Osteoblast (primary cell): ENCODE data around the gene RPS15A. TPM values are rescaled to one million over a fixed set of nuclear protein-coding genes. Genes with fewer than 3 reads are reported as not detected.
A peak's percentile ranks its signal among the peaks of the same experiment; 100 is the strongest.

Experiments used
- DNase-seq: peaks from one replicate; pipeline ENCODE4 v3.0.0; 2011; ENCODE audit warnings: low spot score, mixed read lengths; ENCODE audit not compliant: insufficient read length; ENCODE audit errors: missing footprints
- H2AFZ ChIP-seq: 2 replicates; pipeline ENCODE4 v1.6.0; 2011; ENCODE audit warnings: mild to moderate bottlenecking, low read length
- H3K27ac ChIP-seq: 2 replicates; pipeline ENCODE4 v1.5.1; 2011; ENCODE audit warnings: mild to moderate bottlenecking, low read depth, low read length, moderate library complexity
- H3K27me3 ChIP-seq: 2 replicates; pipeline ENCODE4 v1.6.0; 2012; ENCODE audit warnings: mild to moderate bottlenecking, control low read depth, inconsistent platforms, low read length, moderate library complexity; ENCODE audit not compliant: insufficient read depth
- H3K36me3 ChIP-seq: 2 replicates; pipeline ENCODE4 v1.5.1; 2011; ENCODE audit warnings: mild to moderate bottlenecking, low read length, control low read depth, moderate library complexity; ENCODE audit not compliant: insufficient read depth
- H3K4me1 ChIP-seq: 2 replicates; pipeline ENCODE4 v1.5.1; 2011; ENCODE audit warnings: mild to moderate bottlenecking, low read length, control low read depth, moderate library complexity; ENCODE audit not compliant: insufficient read depth
- H3K4me2 ChIP-seq: 2 replicates; pipeline ENCODE4 v1.6.0; 2011; ENCODE audit warnings: mild to moderate bottlenecking, low read length; ENCODE audit not compliant: insufficient read depth
- H3K4me3 ChIP-seq: fragments of 200-600 bp; sonication (generic); 3 replicates; pipeline ENCODE4 v1.5.1; 2012; ENCODE audit warnings: mild to moderate bottlenecking, low read length, inconsistent platforms; ENCODE audit not compliant: insufficient read depth
- H3K79me2 ChIP-seq: 2 replicates; pipeline ENCODE4 v1.6.0; 2012; ENCODE audit warnings: mild to moderate bottlenecking, low read length, control low read depth, inconsistent platforms; ENCODE audit not compliant: insufficient read depth
- H3K9me3 ChIP-seq: 2 replicates; pipeline ENCODE4 v1.5.1; 2011; ENCODE audit warnings: low read depth, low read length, control low read depth
- H4K20me1 ChIP-seq: 2 replicates; pipeline ENCODE4 v1.6.0; 2012; ENCODE audit warnings: mild to moderate bottlenecking, low read length, control low read depth; ENCODE audit not compliant: insufficient read depth
- CTCF ChIP-seq: IDR thresholded peaks from 2 replicates; pipeline ENCODE4 v1.5.1; 2011; ENCODE audit warnings: mild to moderate bottlenecking, low read depth, low read length, moderate library complexity; ENCODE audit errors: extremely low read depth
- total RNA-seq: library from RNA; depleted of rRNA; stranded (reverse); fragments of >200 nt; gene quantifications from 2 replicates; pipeline ENCODE4 v1.2.3, GENCODE V29; 2012

Gene RPS15A
- total RNA-seq, 1 donor = 1,145 TPM

GRCh38 chr16:18788828-18789514 lies 1.2 kb downstream of the RPS15A start:
- no peak for TF ChIP-seq CTCF
- peak overlapping the region; percentile 87 for H3K27ac ChIP-seq
- peaks cover 62% of the 10 kb centered on the region for H4K20me1 ChIP-seq
- H3K79me2 ChIP-seq = peaks cover 71% of the 10 kb centered on the region
- H2AFZ ChIP-seq = no peak overlapping the region
- no peaks in the 10 kb centered on the region for H3K9me3 ChIP-seq
- peak overlapping the region; percentile 100 for H3K4me3 ChIP-seq
- peaks cover 75% of the 10 kb centered on the region for H3K36me3 ChIP-seq
- no peaks in the 10 kb centered on the region for H3K27me3 ChIP-seq
- H3K4me1 ChIP-seq = peaks cover 18% of the 10 kb centered on the region
- H3K4me2 ChIP-seq = peak overlapping the region; percentile 86
- DNase-seq = peak; percentile 79

GRCh38 chr16:18784917-18785623 lies 5.1 kb downstream of the RPS15A start:
- no peak for TF ChIP-seq CTCF
- Histone ChIP-seq H3K27me3 (no peaks in the 10 kb centered on the region), H3K4me1 (peaks cover 18% of the 10 kb centered on the region), H2AFZ (no peak overlapping the region), H3K27ac (peak overlapping the region; percentile 9), H3K4me3 (peak overlapping the region; percentile 9), H3K9me3 (no peaks in the 10 kb centered on the region), H3K36me3 (peaks cover 67% of the 10 kb centered on the region), H3K79me2 (peaks cover 73% of the 10 kb centered on the region), H4K20me1 (peaks cover 77% of the 10 kb centered on the region), H3K4me2 (peak overlapping the region; percentile 39)
- DNase-seq = no peak

DNA sequence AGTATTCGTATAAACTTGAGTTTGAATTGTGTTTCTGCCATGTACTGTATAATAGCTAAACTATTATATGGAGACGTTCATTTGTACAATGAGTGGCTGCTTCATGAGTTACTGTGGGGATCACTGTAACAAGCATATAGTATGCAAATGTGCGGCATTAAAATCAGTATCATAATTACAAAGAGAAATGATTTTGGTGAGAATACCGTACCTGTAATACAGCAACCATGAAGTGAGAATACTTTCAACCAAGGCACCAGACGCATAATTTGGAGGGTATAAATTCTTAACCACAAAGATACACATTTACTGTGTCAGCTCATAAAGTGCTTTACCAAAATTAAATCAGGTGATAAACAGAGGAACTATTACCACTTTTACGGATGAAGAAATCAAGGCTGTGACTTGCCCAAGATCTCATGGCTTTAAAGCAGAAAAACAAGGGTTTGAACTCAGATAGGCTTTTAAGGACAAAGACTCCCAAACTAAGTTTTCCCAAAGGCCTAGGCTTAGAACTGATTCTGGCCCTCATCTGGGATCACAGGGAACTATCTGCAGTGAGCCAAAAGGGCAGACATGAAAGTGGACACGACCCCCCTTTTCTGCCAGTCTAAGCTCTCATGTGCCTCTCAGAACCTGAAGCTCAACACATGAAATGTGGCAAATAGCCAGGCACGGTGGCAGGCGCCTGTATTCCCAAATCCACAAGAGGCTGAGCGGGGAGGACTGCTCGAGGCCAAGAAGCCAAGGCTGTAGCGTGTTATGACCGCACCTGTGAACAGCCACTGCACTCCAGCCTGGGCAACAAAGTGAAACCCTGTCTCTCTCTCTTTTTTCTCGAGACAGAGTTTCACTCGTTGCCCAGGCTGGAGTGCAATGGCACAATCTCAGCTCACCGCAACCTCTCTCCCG lies 6.4 kb downstream of the RPS15A start:
- H3K79me2 ChIP-seq = peaks cover 60% of the 10 kb centered on the region
- peaks cover 63% of the 10 kb centered on the region for H4K20me1 ChIP-seq
- TF ChIP-seq CTCF = no peak
- no peak overlapping the region for H3K4me3 ChIP-seq
- H3K4me1 ChIP-seq = peaks cover 15% of the 10 kb centered on the region
- H3K4me2 ChIP-seq = no peak overlapping the region
- DNase-seq = no peak
- peak overlapping the region; percentile 10 for H3K27ac ChIP-seq
- no peaks in the 10 kb centered on the region for H3K27me3 ChIP-seq
- no peak overlapping the region for H2AFZ ChIP-seq
- H3K36me3 ChIP-seq = peaks cover 62% of the 10 kb centered on the region
- no peaks in the 10 kb centered on the region for H3K9me3 ChIP-seq
